ENCODE results near the gene IFT20. TPM values are rescaled to one million over a fixed set of nuclear protein-coding genes. Genes with fewer than 3 reads are reported as not detected.
"Not testable (repeated sequence)": the region's sequence is repeated elsewhere in the genome, so short reads cannot be mapped to it uniquely, and the experiment has no call there.

Gene IFT20
- total RNA-seq, 1 donor from 2014 or later, result 24.7 TPM

GRCh38 chr17:28292878-28293277 lies 42.4 kb downstream of the IFT20 start:
- H3K9me3 Mint-ChIP-seq; H3K36me3 Mint-ChIP-seq (ENCODE audit: low read depth); H3K27ac Mint-ChIP-seq; H3K4me3 Mint-ChIP-seq; DNase-seq; intact Hi-C loops (cut with micrococcal nuclease): not testable (repeated sequence)
- Mint-ChIP-seq H3K4me1 (peaks cover 13% of the 10 kb centered on the region), H3K27me3 (peaks cover 23% of the 10 kb centered on the region)

- Mint-ChIP-seq H3K36me3 (ENCODE audit: low read depth) (no peaks in the 10 kb centered on the region), H3K27ac (no peak overlapping the region), H3K4me1 (peaks cover 13% of the 10 kb centered on the region), H3K27me3 (peaks cover 23% of the 10 kb centered on the region), H3K9me3 (no peaks in the 10 kb centered on the region), H3K4me3 (no peak overlapping the region)
- DNase-seq, result no peak
- intact Hi-C loops (cut with micrococcal nuclease), result no loop called here
These were observed 43.4 kb downstream of the IFT20 start for GRCh38 chr17:28291780-28292330.

- Mint-ChIP-seq H3K27me3 (peaks cover 25% of the 10 kb centered on the region), H3K4me3 (no peak overlapping the region), H3K4me1 (peaks cover 3% of the 10 kb centered on the region), H3K36me3 (ENCODE audit: low read depth) (no peaks in the 10 kb centered on the region), H3K27ac (no peak overlapping the region), H3K9me3 (no peaks in the 10 kb centered on the region)
- no peak for DNase-seq
- intact Hi-C loops (cut with micrococcal nuclease), result no loop called here
These were observed 44.6 kb downstream of the IFT20 start for GRCh38 chr17:28290703-28291102.

- intact Hi-C loops (cut with micrococcal nuclease), result no loop called here
- Mint-ChIP-seq H3K4me1 (no peaks in the 10 kb centered on the region), H3K9me3 (no peaks in the 10 kb centered on the region), H3K4me3 (no peak overlapping the region), H3K27me3 (peaks cover 26% of the 10 kb centered on the region), H3K27ac (no peak overlapping the region), H3K36me3 (ENCODE audit: low read depth) (no peaks in the 10 kb centered on the region)
- DNase-seq, result no peak
These were observed 49.3 kb downstream of the IFT20 start for GRCh38 chr17:28285965-28286364.

- DNase-seq, result no peak
- Mint-ChIP-seq H3K27ac (no peak overlapping the region), H3K4me1 (peaks cover 9% of the 10 kb centered on the region), H3K36me3 (ENCODE audit: low read depth) (peaks cover 2% of the 10 kb centered on the region), H3K27me3 (peaks cover 49% of the 10 kb centered on the region), H3K4me3 (no peak overlapping the region), H3K9me3 (no peaks in the 10 kb centered on the region)
- intact Hi-C loops (cut with micrococcal nuclease), result no loop called here
These were observed 52.7 kb downstream of the IFT20 start for GRCh38 chr17:28282596-28282995.

GRCh38 chr17:28280826-28281225 lies 54.4 kb downstream of the IFT20 start:
- Mint-ChIP-seq H3K27ac (no peak overlapping the region), H3K4me1 (peaks cover 11% of the 10 kb centered on the region), H3K27me3 (peaks cover 62% of the 10 kb centered on the region), H3K36me3 (ENCODE audit: low read depth) (peaks cover 2% of the 10 kb centered on the region), H3K4me3 (no peak overlapping the region), H3K9me3 (no peaks in the 10 kb centered on the region)
- intact Hi-C loops (cut with micrococcal nuclease), result no loop called here
- no peak for DNase-seq

GRCh38 chr17:28279411-28279810 lies 55.9 kb downstream of the IFT20 start:
- DNase-seq, result no peak
- H3K27ac Mint-ChIP-seq, result no peak overlapping the region

More at GRCh38 chr17:28279411-28279810, 55.9 kb downstream of the IFT20 start:
- Mint-ChIP-seq H3K27me3 (peaks cover 69% of the 10 kb centered on the region), H3K4me1 (peaks cover 11% of the 10 kb centered on the region), H3K36me3 (ENCODE audit: low read depth) (peaks cover 2% of the 10 kb centered on the region), H3K4me3 (no peak overlapping the region), H3K9me3 (no peaks in the 10 kb centered on the region)
- intact Hi-C loops (cut with micrococcal nuclease), result loop anchor here (2.0 kb wide), 1 partner anchor 15 kb away; no protein-coding TSS in a partner anchor

Other genes starting within 250 kb of the IFT20 start
- gene TMEM97, start 16.3 kb downstream of the IFT20 start, total RNA-seq, result 64.6 and 69.0 TPM in 2 replicates
- gene TNFAIP1, start 289 bp upstream of the IFT20 start, total RNA-seq, result 30.8 and 32.7 TPM in 2 replicates
- gene POLDIP2, start 22.1 kb upstream of the IFT20 start, total RNA-seq, result 112 and 115 TPM in 2 replicates
- not detected in 2 replicates for gene SEBOX, start 29.7 kb upstream of the IFT20 start, total RNA-seq
- 0.23 and 0.24 TPM in 2 replicates for gene VTN, start 34.8 kb upstream of the IFT20 start, total RNA-seq
- 36.4 and 37.7 TPM in 2 replicates for gene SARM1, start 36.2 kb upstream of the IFT20 start, total RNA-seq
- 7.0 and 7.9 TPM in 2 replicates for gene SLC46A1, start 70.7 kb upstream of the IFT20 start, total RNA-seq
- gene SLC13A2, start 138.2 kb upstream of the IFT20 start, total RNA-seq, result not detected in 2 replicates
- gene FOXN1, start 170.9 kb upstream of the IFT20 start, total RNA-seq, result not detected in 2 replicates
- 59.8 and 60.2 TPM in 2 replicates for gene UNC119, start 217.2 kb upstream of the IFT20 start, total RNA-seq
- 65.8 and 70.9 TPM in 2 replicates for gene PIGS, start 236.1 kb upstream of the IFT20 start, total RNA-seq
- 70.2 and 72.9 TPM in 2 replicates for gene ALDOC, start 241.4 kb upstream of the IFT20 start, total RNA-seq